C4-2B (cell line): ENCODE results near the gene MAST4.

Experiments used
- CTCF ChIP-seq: fragments of 450-650 bp; conservative IDR thresholded peaks from 2 replicates; pipeline ENCODE4 v1.5.1; 2017; ENCODE audit warnings: mild to moderate bottlenecking
- ZFX ChIP-seq: fragments of 450-650 bp; IDR thresholded peaks from 2 replicates; pipeline ENCODE4 v1.6.1; 2017

GRCh38 chr5:66728049-66728448, 131.9 kb downstream of the MAST4 start:
- TF ChIP-seq CTCF (no peak), ZFX (no peak)
